ENCODE results near the gene ARHGAP10.

The ARHGAP10 gene

GRCh38 chr4:148112231-148112982 lies 380.5 kb downstream of the ARHGAP10 start:
- DNase-seq, result no peak

GRCh38 chr4:148114436-148114835 lies 382.5 kb downstream of the ARHGAP10 start:
- no peak for DNase-seq

- DNase-seq, result no peak
These were observed 384.4 kb downstream of the ARHGAP10 start for GRCh38 chr4:148116264-148116663.

GRCh38 chr4:148116969-148117368 lies 385.1 kb downstream of the ARHGAP10 start:
- no peak for DNase-seq

GRCh38 chr4:148118179-148118578 lies 386.3 kb downstream of the ARHGAP10 start:
- DNase-seq, result no peak

DNA sequence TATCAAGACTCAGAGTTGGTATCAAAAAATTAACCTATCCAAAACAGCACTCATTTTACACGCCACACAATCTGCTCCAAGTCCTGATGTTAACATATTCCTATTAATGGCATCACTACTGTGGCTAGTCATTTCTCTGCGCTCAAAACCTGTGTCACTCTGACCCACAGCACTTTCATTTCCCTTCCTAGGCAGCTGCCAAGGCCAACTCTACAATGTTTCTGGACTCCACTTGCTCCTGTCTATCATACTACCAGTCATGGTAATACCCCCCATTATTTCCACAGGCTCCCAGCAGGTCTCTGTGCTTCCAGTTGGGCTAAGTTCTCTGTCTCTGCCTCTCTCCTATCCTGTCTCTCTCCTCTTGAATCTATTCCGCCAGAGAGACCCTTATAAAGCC lies 386.7 kb downstream of the ARHGAP10 start:
- no peak for DNase-seq

DNA sequence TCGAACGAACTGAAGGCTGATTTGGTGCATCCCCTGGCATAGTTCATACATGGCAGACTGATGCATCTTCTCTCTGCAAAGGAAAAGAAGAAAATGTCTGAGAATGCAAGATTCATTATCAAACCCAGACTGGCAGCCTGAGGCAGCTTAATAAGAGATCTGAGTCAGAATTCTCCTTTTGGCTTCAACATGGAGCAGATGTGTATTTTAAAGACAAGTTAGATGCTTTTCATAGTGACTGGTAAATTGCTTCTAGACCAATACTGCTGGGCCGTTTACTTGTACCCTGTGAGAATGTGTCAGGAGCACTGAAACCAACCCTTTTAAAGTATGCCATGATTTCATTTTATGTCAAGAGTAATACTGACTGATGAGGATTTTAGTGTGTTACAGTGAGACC lies 388.3 kb downstream of the ARHGAP10 start:
- no peak for DNase-seq

All from activated CD4-positive, CD25-positive, alpha-beta regulatory T cell treated with anti-CD3 and anti-CD28 coated beads, Interleukin-2, amount 50 U/mL, for 72 hours (primary cell).